IMR-90 (cell line): ENCODE results near the gene SLC48A1. TPM values are rescaled to one million over a fixed set of nuclear protein-coding genes. Genes with fewer than 3 reads are reported as not detected.

Experiments
- ATAC-seq: fragments of 200-7000 bp; cut with Tn5 transposase; 2 replicates; pipeline ENCODE4 v1.9.1; 2020; ENCODE audit warnings: low read depth, mild to moderate bottlenecking, moderate library complexity
- BruUV-seq: library from RNA; stranded (reverse); fragments of 400-500 nt; replicated peaks from 2 replicates; lab custom pipeline; 2021; lab: Mats Ljungman, UMichigan
- CTCF ChIA-PET: fragments of 300-600 bp; formaldehyde crosslinking; extraction: SDS; loops from one replicate; lab custom pipeline; 2021; ENCODE audit warnings: antibody characterized with exemption; lab: Yijun Ruan, JAX
- POLR2A ChIA-PET: fragments of 300-600 bp; sonication (Branson Sonifier 250); formaldehyde crosslinking; loops from one replicate; lab custom pipeline; 2022; ENCODE audit warnings: antibody characterized with exemption; ENCODE audit not compliant: unreplicated experiment; lab: Charles Lee
- DNase-seq: peaks from one replicate; pipeline ENCODE4 v3.0.0; 2013
- H2AFZ ChIP-seq: replicated peaks from 2 replicates; pipeline ENCODE3; 2013; ENCODE audit warnings: low read length, mild to moderate bottlenecking; ENCODE audit not compliant: poor library complexity
- H2AK5ac ChIP-seq: 2 replicates; pipeline ENCODE4 v1.6.1; 2013; ENCODE audit warnings: low read depth, low read length, inconsistent platforms
- H2AK9ac ChIP-seq: replicated peaks from 2 replicates; pipeline ENCODE3; 2013; ENCODE audit warnings: mild to moderate bottlenecking, low read depth, low read length, moderate library complexity; ENCODE audit not compliant: poor library complexity
- H2BK120ac ChIP-seq: 2 replicates; pipeline ENCODE4 v1.6.1; 2013; ENCODE audit warnings: low read depth, low read length, inconsistent platforms
- H2BK15ac ChIP-seq: 3 replicates; pipeline ENCODE4 v1.6.1; 2013; ENCODE audit warnings: low read depth, low read length, inconsistent platforms
- H2BK20ac ChIP-seq: 2 replicates; pipeline ENCODE4 v1.6.1; 2013; ENCODE audit warnings: low read depth, mild to moderate bottlenecking, inconsistent platforms, low read length, moderate library complexity
- H2BK5ac ChIP-seq: 2 replicates; pipeline ENCODE4 v1.6.1; 2013; ENCODE audit warnings: mild to moderate bottlenecking, low read depth, low read length, inconsistent platforms; ENCODE audit not compliant: poor library complexity, severe bottlenecking
- H3K14ac ChIP-seq: replicated peaks from 2 replicates; pipeline ENCODE4 v1.6.1; 2013; ENCODE audit warnings: low read depth, low read length, inconsistent platforms
- H3K18ac ChIP-seq: 2 replicates; pipeline ENCODE4 v1.6.1; 2013; ENCODE audit warnings: low read depth, low read length, control low read depth
- H3K23ac ChIP-seq: 2 replicates; pipeline ENCODE4 v1.6.1; 2013; ENCODE audit warnings: low read depth, low read length, inconsistent platforms
- H3K27ac ChIP-seq: 2 replicates; pipeline ENCODE4 v1.5.1; 2013; ENCODE audit warnings: mild to moderate bottlenecking, control low read depth, low read length; ENCODE audit not compliant: insufficient read depth
- H3K27me3 ChIP-seq: 2 replicates; pipeline ENCODE4 v1.6.1; 2013; ENCODE audit warnings: low read length; ENCODE audit not compliant: control insufficient read depth, insufficient read depth
- H3K36me3 ChIP-seq: 2 replicates; pipeline ENCODE4 v1.6.1; 2013; ENCODE audit warnings: low read length, mixed read lengths; ENCODE audit not compliant: control insufficient read depth, insufficient read depth
- H3K4ac ChIP-seq: 2 replicates; pipeline ENCODE4 v1.6.1; 2013; ENCODE audit warnings: low read depth, low read length, inconsistent platforms
- H3K4me1 ChIP-seq: 2 replicates; pipeline ENCODE4 v1.6.1; 2013; ENCODE audit warnings: low read length, mixed read lengths; ENCODE audit not compliant: control insufficient read depth, insufficient read depth
- H3K4me2 ChIP-seq: 2 replicates; pipeline ENCODE4 v1.6.1; 2013; ENCODE audit warnings: low read depth, mild to moderate bottlenecking, control low read depth, low read length, moderate library complexity
- H3K4me3 ChIP-seq: 2 replicates; pipeline ENCODE4 v1.5.1; 2013; ENCODE audit warnings: low read depth, mild to moderate bottlenecking, control low read depth, low read length, moderate library complexity; ENCODE audit not compliant: insufficient read depth
- H3K56ac ChIP-seq: 2 replicates; pipeline ENCODE4 v1.6.1; 2013; ENCODE audit warnings: low read length, inconsistent platforms; ENCODE audit not compliant: insufficient read depth; ENCODE audit errors: extremely low read depth
- H3K79me1 ChIP-seq, 2 experiments: 2 replicates each; pipeline ENCODE4 v1.6.1; 2013; ENCODE audit warnings: low read length in 2 of 2, inconsistent platforms in 1 of 2, low read depth in 1 of 2
- H3K9ac ChIP-seq: 2 replicates; pipeline ENCODE4 v1.6.1; 2013; ENCODE audit warnings: low read depth, low read length, control low read depth
- H3K9me1 ChIP-seq: 2 replicates; pipeline ENCODE4 v1.6.1; 2013; ENCODE audit warnings: low read length, inconsistent platforms; ENCODE audit not compliant: insufficient read depth
- H3K9me3 ChIP-seq: 2 replicates; pipeline ENCODE4 v1.6.1; 2013; ENCODE audit warnings: low read length; ENCODE audit not compliant: control insufficient read depth, insufficient read depth
- H4K20me1 ChIP-seq: 2 replicates; pipeline ENCODE4 v1.6.1; 2013; ENCODE audit warnings: low read length, inconsistent platforms; ENCODE audit not compliant: insufficient read depth
- H4K5ac ChIP-seq: 2 replicates; pipeline ENCODE4 v1.6.1; 2013; ENCODE audit warnings: mild to moderate bottlenecking, low read depth, low read length, control low read depth
- H4K8ac ChIP-seq, 2 experiments: 2 replicates each; pipeline ENCODE4 v1.6.1; 2013; ENCODE audit warnings: low read depth in 2 of 2, low read length in 2 of 2, control low read depth in 1 of 2, inconsistent platforms in 1 of 2
- H4K91ac ChIP-seq: 2 replicates; pipeline ENCODE4 v1.6.1; 2013; ENCODE audit warnings: low read depth, low read length, inconsistent platforms; ENCODE audit not compliant: insufficient read depth
- WGBS, 2 experiments: methylation state at CpG; one replicate each; pipeline versions ENCODE4 v1.1.5 to v1.1.7; 2013; ENCODE audit warnings: missing lambda C conversion rate in 2 of 2; ENCODE audit not compliant: insufficient read length in 1 of 2; ENCODE audit errors: extremely low coverage in 2 of 2; 5-methylcytosine and 5-hydroxymethylcytosine counted together
- dilution Hi-C: fragments of 300-500 bp; cut with HindIII; formaldehyde crosslinking; loops from one replicate; pipeline ENCODE4 v1.14.3; 2018; ENCODE audit warnings: low sequenced_read_pairs; ENCODE audit not compliant: unreplicated experiment
- in situ Hi-C: fragments of 300-500 bp; cut with MboI; formaldehyde crosslinking; loops from 3 replicates; pipeline ENCODE4 v1.14.3; 2019; ENCODE audit warnings: low sequenced_read_pairs, inconsistent platforms, mixed read lengths
- intact Hi-C: fragments of 100-400 bp; cut with micrococcal nuclease; formaldehyde crosslinking; loops from 2 replicates; pipeline ENCODE4 v1.10.0; 2022
- polyA plus RNA-seq, 3 experiments: library from polyadenylated mRNA; depleted of rRNA; stranded (reverse); fragments of >200 nt; gene quantifications; 2 replicates each; pipeline ENCODE4 v1.2.3, GENCODE V29; 2012; ENCODE audit warnings: low replicate concordance in 1 of 3
- total RNA-seq: library from RNA; depleted of rRNA; stranded (reverse); fragments of >200 nt; gene quantifications from 2 replicates; pipeline ENCODE4 v1.2.3, GENCODE V29; 2012
- TF ChIP-seq, protein P1 (sequence below): fragments of 150-350 bp; IDR thresholded peaks from 2 replicates; pipeline ENCODE4 v1.6.1; 2016; ENCODE audit warnings: low read depth, mild to moderate bottlenecking, low read length, moderate library complexity, borderline replicate concordance

Gene SLC48A1
- total and polyA plus RNA-seq, 2 of the 4 experiments (the other 2 are of a cell fraction) = 4.8 to 5.9 TPM

DNA sequence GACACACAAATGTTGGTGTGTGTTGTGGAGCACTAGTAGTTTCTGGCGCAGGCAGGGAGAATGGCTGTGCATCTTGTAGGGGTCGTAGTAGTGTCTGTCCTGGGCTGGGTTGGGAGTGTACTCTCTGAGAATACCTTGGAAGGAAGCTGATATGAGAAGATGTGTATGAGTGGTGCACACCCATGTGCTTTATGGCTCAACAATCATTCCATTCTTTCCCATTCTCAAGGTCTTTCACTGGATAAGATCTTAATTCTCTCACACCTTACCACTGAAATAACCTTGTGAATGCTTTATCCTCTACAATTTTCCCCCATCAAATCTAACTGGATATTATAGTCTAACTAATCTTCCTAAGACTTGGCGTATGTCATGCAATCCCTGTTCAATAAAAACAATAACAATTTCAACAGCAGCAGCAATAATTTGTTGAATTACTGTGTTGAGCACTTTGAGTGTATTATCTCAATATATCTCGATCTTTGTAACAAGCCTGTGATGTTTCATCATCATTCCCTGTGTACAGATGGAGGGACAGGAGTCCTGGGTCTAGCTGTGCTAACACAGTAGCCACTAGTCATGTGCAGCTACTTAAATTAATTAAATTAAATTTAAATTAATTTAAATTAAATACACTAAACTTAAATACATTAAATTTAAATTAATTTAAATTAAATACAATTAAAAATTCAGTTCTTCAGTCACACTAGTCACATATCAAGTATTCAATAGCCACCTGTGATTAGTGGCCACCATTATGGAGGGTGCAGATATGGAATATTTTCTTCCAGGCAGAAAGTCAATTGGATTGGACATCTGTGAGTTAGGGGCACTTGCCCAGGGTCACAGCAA lies 3.6 kb upstream of the SLC48A1 start:
- ATAC-seq = no peak
- CTCF ChIA-PET = interaction anchor here (0.8 to 2.3 kb wide), 3 partner anchors 10 to 55 kb away, joined by 3 to 7 read pairs (median 4); partner anchors contain the start of gene RAPGEF3

More for the DNA sequence above, 3.6 kb upstream of the SLC48A1 start:
- H4K91ac ChIP-seq = no peak overlapping the region
- H3K18ac ChIP-seq = no peak overlapping the region
- no peak overlapping the region for H3K23ac ChIP-seq
- no TSS peak for BruUV-seq
- H3K36me3 ChIP-seq = no peaks in the 10 kb centered on the region
- H2BK20ac ChIP-seq = no peak overlapping the region
- H3K14ac ChIP-seq = no peak overlapping the region
- H3K27me3 ChIP-seq = no peaks in the 10 kb centered on the region
- no peak overlapping the region for H3K4me3 ChIP-seq
- peak overlapping the region; percentile 3; the same call in 1 of the 2 replicates for H2AK5ac ChIP-seq
- H3K4ac ChIP-seq = no peak overlapping the region
- intact Hi-C loops = loop anchor here (5.0 to 10.0 kb wide), 2 partner anchors 222 to 735 kb away; no protein-coding TSS in a partner anchor
- peaks cover 9% of the 10 kb centered on the region for H3K4me1 ChIP-seq
- H4K20me1 ChIP-seq = no peaks in the 10 kb centered on the region
- H2BK120ac ChIP-seq = no peak overlapping the region
- H3K27ac ChIP-seq = no peak overlapping the region
- H3K56ac ChIP-seq = no peak overlapping the region
- in situ Hi-C loops = no loop called here
- H3K79me1 ChIP-seq = peaks cover 0 to 3% of the 10 kb centered on the region in 2 experiments; a peak in 1 of 4 replicates
- no peak for DNase-seq
- H3K9ac ChIP-seq = no peak overlapping the region
- H4K8ac ChIP-seq = no peak overlapping the region
- dilution Hi-C loops = no loop called here
- H3K4me2 ChIP-seq = no peak overlapping the region
- POLR2A ChIA-PET = no interaction called here
- H2AFZ ChIP-seq = no peak overlapping the region
- TF ChIP-seq, protein P1, sequence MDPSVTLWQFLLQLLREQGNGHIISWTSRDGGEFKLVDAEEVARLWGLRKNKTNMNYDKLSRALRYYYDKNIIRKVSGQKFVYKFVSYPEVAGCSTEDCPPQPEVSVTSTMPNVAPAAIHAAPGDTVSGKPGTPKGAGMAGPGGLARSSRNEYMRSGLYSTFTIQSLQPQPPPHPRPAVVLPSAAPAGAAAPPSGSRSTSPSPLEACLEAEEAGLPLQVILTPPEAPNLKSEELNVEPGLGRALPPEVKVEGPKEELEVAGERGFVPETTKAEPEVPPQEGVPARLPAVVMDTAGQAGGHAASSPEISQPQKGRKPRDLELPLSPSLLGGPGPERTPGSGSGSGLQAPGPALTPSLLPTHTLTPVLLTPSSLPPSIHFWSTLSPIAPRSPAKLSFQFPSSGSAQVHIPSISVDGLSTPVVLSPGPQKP = no peak
- no peak overlapping the region for H2AK9ac ChIP-seq
- no peak overlapping the region for H2BK5ac ChIP-seq
- H2BK15ac ChIP-seq = 0 out of 3 replicates have a peak overlapping the region, but pooled peaks have one; percentile 1
- WGBS, 2 experiments = no CpG with 5 or more reads among the region's 4 CpGs
- no peak overlapping the region for H4K5ac ChIP-seq
- H3K9me3 ChIP-seq = no peaks in the 10 kb centered on the region
- H3K9me1 ChIP-seq = peaks cover under 1% of the 10 kb centered on the region; the same call in 1 of the 2 replicates
